Naive B cell (primary cell): Measurements from ENCODE around the gene EDARADD. TPM values are rescaled to one million over a fixed set of nuclear protein-coding genes. Genes with fewer than 3 reads are reported as not detected.

Experiments used
- ATAC-seq, 2 donors: fragments of 150-1000 bp; cut with Tn5 transposase; 2 replicates each; pipeline ENCODE4 v1.10.0; 2021; ENCODE audit warnings: low read depth in 2 of 2, mild to moderate bottlenecking in 2 of 2, moderate library complexity in 2 of 2
- DNase-seq: peaks from one replicate; pipeline ENCODE4 v3.0.0; 2022
- H3K27ac Mint-ChIP-seq, 6 donors: one replicate each; pipeline ENCODE4 v1.8.0; 2020 to 2022; ENCODE audit warnings: mild to moderate bottlenecking in 6 of 6, mixed read lengths in 6 of 6, moderate library complexity in 5 of 6, inconsistent platforms in 2 of 6
- H3K27me3 Mint-ChIP-seq, 3 donors: one replicate each; pipeline ENCODE4 v1.8.0; 2021 to 2022; ENCODE audit warnings: mixed read lengths in 3 of 3, mild to moderate bottlenecking in 1 of 3
- H3K36me3 Mint-ChIP-seq, 2 donors: one replicate each; pipeline ENCODE4 v1.8.0; 2020 to 2022; ENCODE audit warnings: mixed read lengths in 2 of 2, inconsistent platforms in 1 of 2, mild to moderate bottlenecking in 1 of 2
- H3K4me1 Mint-ChIP-seq, 3 donors: one replicate each; pipeline ENCODE4 v1.8.0; 2020 to 2022; ENCODE audit warnings: mixed read lengths in 3 of 3, inconsistent platforms in 1 of 3, mild to moderate bottlenecking in 1 of 3, moderate library complexity in 1 of 3
- H3K4me3 Mint-ChIP-seq, 8 donors: one replicate each; pipeline ENCODE4 v1.8.0; 2020 to 2022; ENCODE audit warnings: mild to moderate bottlenecking in 8 of 8, mixed read lengths in 8 of 8, moderate library complexity in 8 of 8, inconsistent platforms in 2 of 8
- H3K9me3 Mint-ChIP-seq, 7 donors: one replicate each; pipeline ENCODE4 v1.8.0; 2020 to 2022; ENCODE audit warnings: mixed read lengths in 7 of 7, mild to moderate bottlenecking in 5 of 7, inconsistent platforms in 2 of 7, moderate library complexity in 1 of 7
- polyA plus RNA-seq, 6 donors: library from polyadenylated mRNA; unstranded; fragments of 300-500 nt; fragmentation: Illumina TruSeq; gene quantifications; one replicate each; pipeline ENCODE4 v1.2.3, GENCODE V29; 2021; ENCODE audit warnings: low read depth in 6 of 6

The EDARADD gene
- polyA plus RNA-seq, 6 donors from 2014 or later = not detected

DNA sequence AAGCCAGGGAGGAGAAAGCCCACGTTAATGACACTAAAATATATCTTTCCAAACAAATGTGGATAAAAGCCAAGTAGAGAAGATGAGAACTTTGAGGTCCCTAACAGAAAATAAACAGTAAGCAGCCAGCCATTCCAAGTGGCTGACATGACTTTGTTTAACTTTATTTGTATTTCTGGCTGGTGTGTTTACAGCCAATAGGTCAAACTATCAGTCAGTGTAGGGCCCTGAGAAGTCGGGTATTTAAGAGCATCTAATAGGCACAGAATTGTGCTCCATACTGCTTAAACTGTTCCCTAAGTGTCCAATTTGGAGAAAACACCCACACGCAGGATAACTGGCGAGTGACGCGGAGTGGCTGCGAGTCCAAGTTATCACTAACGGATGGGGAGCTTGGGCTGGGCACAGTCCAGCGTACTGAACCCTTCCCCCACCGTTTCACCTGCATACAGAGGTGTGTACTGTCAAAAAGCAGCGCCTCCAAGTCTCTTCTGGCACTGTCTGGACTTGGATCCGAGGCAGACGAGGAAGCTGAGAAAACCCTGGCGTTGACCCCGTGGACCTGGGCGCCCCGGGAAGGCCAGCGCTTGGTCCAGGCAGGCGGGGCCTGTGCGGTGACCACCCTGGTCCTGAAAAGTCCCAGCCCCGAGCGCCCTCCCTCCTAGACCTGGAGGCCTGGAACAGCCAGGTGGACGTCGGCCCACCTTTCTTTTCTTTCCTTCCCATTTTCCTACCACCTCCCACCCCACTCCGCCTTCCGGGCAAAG, 129.0 kb downstream of the EDARADD start:
- peaks cover 6 to 21% (median 9%) of the 10 kb centered on the region in 3 donors for H3K4me1 Mint-ChIP-seq
- peak overlapping the region; percentile 92 to 99 (median 96) for H3K4me3 Mint-ChIP-seq
- H3K27me3 Mint-ChIP-seq = no peaks in the 10 kb centered on the region
- peak; percentile 7 for DNase-seq
- no peak for ATAC-seq
- peak overlapping the region; percentile 90 to 99 (median 97) for H3K27ac Mint-ChIP-seq
- H3K9me3 Mint-ChIP-seq = peaks cover 0 to 3% (median 0%) of the 10 kb centered on the region in 7 donors
- H3K36me3 Mint-ChIP-seq = peaks cover 14 to 16% of the 10 kb centered on the region in 2 donors

DNA sequence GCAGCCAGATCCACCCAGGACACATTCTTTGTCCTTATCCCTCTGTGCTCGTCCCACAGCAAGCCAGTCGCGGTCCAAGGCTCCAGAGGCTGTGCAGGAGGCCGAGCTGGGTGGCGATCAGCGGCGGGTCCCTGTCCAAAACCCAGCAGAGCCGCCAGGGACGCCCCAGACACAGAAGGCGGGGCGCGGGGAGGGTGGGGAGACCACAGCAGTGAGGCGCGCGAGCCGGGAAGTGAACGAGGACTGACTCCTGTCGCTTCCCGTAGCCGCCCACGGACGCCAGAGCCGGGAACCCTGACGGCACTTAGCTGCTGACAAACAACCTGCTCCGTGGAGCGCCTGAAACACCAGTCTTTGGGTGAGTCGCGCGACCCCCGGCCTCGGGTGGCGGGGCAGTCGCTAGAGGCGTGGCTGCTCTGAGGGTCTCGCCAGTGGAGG, 129.6 kb downstream of the EDARADD start, which contains the start of gene LGALS8:
Gene LGALS8, plus strand, starts transcription at position 279 of the 438 bp plus-strand sequence. CDS start 2,089 bp downstream, outside the sequence.
- peaks cover 14 to 16% of the 10 kb centered on the region in 2 donors for H3K36me3 Mint-ChIP-seq
- no peaks in the 10 kb centered on the region for H3K27me3 Mint-ChIP-seq
- DNase-seq (peak; percentile 73), ATAC-seq (peak; percentile 57)
- H3K4me3 Mint-ChIP-seq = peak within 1 kb of the TSS; percentile 92 to 99 (median 96)
- H3K9me3 Mint-ChIP-seq = peaks cover 0 to 3% (median 0%) of the 10 kb centered on the region in 7 donors
- peaks cover 6 to 21% (median 9%) of the 10 kb centered on the region in 3 donors for H3K4me1 Mint-ChIP-seq
- H3K27ac Mint-ChIP-seq = peak within 1 kb of the TSS; percentile 96 to 99 (median 98)

DNA sequence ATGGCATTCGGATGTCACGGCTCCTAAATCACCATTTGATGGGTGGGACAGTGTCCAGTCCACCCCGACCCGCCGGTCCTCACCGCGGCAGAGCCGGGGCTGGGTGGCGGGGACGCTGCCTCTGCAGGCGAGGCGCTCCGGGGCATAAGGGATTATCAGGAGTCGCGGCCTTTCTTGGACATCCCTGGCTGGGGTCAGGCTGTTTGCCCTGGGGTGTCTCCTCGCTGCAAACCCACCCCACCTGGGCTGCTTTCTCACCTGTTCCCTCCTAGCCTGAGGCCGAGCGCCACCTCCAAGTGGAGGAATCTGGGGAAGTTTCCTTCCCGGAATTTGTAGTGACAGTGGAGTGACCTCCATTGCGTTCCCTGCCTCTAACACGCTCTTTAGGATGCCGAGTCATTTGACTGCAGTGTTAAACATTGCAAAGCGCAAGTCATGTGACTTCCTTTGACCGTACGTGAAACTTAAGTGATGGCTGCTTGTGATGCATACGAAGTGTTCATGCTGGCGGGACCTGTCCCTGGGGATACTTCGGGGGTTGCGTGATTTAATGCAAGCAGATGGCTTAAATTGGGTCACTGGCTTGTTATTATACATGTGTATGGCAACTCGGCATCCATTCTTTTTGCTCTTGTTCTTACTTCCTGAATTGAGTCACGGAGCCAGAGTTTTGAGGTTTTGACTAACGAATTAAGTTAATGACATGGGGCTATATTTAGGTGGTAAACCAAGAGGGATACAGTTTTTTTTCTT, 130.2 kb downstream of the EDARADD start:
- H3K4me1 Mint-ChIP-seq = peaks cover 6 to 21% (median 13%) of the 10 kb centered on the region in 3 donors
- H3K36me3 Mint-ChIP-seq = peaks cover 14 to 16% of the 10 kb centered on the region in 2 donors
- peak; percentile 84 for DNase-seq
- peak overlapping the region; percentile 92 to 99 (median 96) for H3K4me3 Mint-ChIP-seq
- peak overlapping the region; percentile 96 to 99 (median 98) for H3K27ac Mint-ChIP-seq
- no peaks in the 10 kb centered on the region for H3K27me3 Mint-ChIP-seq
- ATAC-seq = peak; percentile 80 to 82
- H3K9me3 Mint-ChIP-seq = peaks cover 0 to 3% (median 0%) of the 10 kb centered on the region in 7 donors

DNA sequence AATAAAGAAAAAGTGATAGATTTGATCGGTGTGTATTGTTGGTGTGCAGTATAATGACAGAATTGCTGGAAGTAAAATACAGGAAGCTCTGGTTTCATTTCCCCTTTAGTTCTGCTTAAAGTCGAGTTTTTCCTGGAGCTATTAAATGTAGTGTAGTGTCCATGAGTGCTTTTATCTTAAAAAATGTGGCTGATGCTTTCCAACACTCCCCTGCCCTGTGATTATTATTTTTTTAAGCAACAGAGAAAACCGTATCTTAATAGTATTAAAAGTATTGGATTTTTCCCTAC, 130.8 kb downstream of the EDARADD start:
- Mint-ChIP-seq H3K9me3 (peaks cover 0 to 3% (median 0%) of the 10 kb centered on the region in 7 donors), H3K27ac (peak overlapping the region; percentile 96 to 99 (median 98)), H3K4me3 (peak overlapping the region; percentile 92 to 99 (median 96)), H3K27me3 (no peaks in the 10 kb centered on the region), H3K4me1 (peaks cover 6 to 21% (median 13%) of the 10 kb centered on the region in 3 donors), H3K36me3 (peaks cover 14 to 16% of the 10 kb centered on the region in 2 donors)
- DNase-seq = no peak
- peak; percentile 44 to 53 for ATAC-seq

DNA sequence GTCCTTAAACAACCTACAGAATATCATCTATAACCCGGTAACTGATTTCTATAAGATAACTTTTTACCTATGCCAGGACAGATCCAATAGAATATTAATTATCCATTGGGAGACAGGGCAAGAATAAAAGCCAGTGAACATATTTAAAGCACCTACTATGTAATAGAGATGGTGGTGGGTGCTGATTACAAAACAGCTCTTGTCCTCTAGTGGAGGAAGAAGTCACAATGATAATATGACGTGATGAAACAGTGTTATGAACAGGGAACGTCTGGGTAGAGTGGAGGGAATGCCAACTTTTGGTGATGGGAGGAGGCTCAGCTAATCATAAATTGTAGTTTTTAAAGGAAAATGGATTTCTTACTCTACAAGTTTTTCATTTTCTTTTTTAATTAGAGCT, 132.0 kb downstream of the EDARADD start:
- Mint-ChIP-seq H3K27me3 (no peaks in the 10 kb centered on the region), H3K36me3 (peaks cover 14 to 16% of the 10 kb centered on the region in 2 donors), H3K27ac (peak overlapping the region in 2 of 6 donors; percentile 53 to 57), H3K4me1 (peaks cover 16 to 32% (median 22%) of the 10 kb centered on the region in 3 donors), H3K4me3 (peak overlapping the region in 2 of 8 donors; percentile 2 to 42), H3K9me3 (peaks cover 0 to 2% (median 0%) of the 10 kb centered on the region in 7 donors)
- DNase-seq (no peak), ATAC-seq (no peak)

DNA sequence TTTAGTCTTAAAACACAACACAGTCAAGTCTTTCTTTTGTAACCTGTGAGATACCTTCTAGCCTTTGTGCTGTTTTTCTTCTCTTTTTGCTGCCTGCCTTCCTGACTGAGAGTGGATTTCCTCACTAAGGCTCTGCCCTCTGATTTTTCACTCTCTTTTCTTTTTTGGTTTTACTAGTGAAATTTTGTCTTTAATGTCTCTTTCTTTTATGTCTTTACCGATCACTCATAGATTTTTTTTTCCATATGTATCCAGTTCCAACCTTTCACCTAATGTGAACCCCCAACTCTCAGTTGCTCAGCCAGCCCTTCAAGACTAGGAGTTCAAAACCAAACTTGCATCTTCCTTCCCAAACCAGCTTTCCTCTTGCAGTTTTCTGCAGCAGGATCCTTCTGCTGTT, 136.2 kb downstream of the EDARADD start:
- Mint-ChIP-seq H3K9me3 (no peaks in the 10 kb centered on the region), H3K4me3 (no peak overlapping the region), H3K4me1 (peaks cover 24 to 33% (median 29%) of the 10 kb centered on the region in 3 donors), H3K27ac (peak overlapping the region in 4 of 6 donors; percentile 19 to 37 (median 28)), H3K27me3 (no peaks in the 10 kb centered on the region), H3K36me3 (peaks cover 14 to 30% of the 10 kb centered on the region in 2 donors)
- no peak for ATAC-seq
- no peak for DNase-seq

DNA sequence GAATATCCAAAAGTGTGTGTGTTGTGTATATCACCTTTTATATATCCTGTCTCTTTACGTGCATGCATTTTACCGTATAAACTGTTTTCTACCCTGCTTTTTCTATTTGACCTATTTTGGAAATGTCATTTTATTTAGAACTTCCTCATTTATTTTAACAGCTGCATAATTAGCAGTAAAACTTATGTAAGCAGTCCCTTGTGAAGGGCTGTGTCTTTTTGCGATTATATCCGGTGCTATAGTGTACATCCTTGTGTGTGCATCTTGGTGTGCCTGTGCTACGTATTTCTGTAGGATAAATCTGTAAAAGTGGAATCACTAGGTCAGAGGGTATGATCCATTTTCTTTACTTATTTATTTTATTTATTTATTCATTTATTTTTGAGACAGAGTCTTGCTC, 136.9 kb downstream of the EDARADD start:
- DNase-seq = peak; percentile 9
- no peak overlapping the region for H3K4me3 Mint-ChIP-seq
- peaks cover 13 to 28% of the 10 kb centered on the region in 2 donors for H3K36me3 Mint-ChIP-seq
- peaks cover 27 to 33% (median 29%) of the 10 kb centered on the region in 3 donors for H3K4me1 Mint-ChIP-seq
- H3K27ac Mint-ChIP-seq = peak overlapping the region in 4 of 6 donors; percentile 1 to 75 (median 26)
- no peaks in the 10 kb centered on the region for H3K27me3 Mint-ChIP-seq
- ATAC-seq = peak; percentile 55 to 77
- no peaks in the 10 kb centered on the region for H3K9me3 Mint-ChIP-seq

DNA sequence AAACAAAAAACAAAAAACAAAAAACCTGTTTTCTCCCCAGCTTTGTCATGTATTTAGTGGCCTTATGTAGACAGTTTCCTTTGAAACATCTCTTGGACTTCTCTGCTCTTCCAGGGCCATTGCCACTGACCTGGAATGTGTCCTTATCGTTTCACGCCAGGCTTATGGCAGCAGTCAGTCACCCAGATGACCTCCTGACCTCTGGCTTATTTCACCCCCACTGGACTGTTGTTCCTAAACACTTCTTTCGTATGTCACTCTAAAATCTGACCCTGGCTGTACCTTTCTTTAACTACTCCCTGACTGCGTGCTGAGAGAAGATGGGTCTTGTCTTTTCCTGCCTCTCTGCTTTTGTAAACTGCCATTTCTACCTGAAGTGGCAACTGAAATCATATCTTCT, 138.8 kb downstream of the EDARADD start:
- DNase-seq (no peak), ATAC-seq (no peak)
- peaks cover 0 to 13% of the 10 kb centered on the region in 2 donors for H3K36me3 Mint-ChIP-seq
- no peak overlapping the region for H3K4me3 Mint-ChIP-seq
- H3K27me3 Mint-ChIP-seq = no peaks in the 10 kb centered on the region
- peaks cover 29 to 33% (median 31%) of the 10 kb centered on the region in 3 donors for H3K4me1 Mint-ChIP-seq
- H3K9me3 Mint-ChIP-seq = no peaks in the 10 kb centered on the region
- peak overlapping the region in 1 of 6 donors; percentile 51 for H3K27ac Mint-ChIP-seq

DNA sequence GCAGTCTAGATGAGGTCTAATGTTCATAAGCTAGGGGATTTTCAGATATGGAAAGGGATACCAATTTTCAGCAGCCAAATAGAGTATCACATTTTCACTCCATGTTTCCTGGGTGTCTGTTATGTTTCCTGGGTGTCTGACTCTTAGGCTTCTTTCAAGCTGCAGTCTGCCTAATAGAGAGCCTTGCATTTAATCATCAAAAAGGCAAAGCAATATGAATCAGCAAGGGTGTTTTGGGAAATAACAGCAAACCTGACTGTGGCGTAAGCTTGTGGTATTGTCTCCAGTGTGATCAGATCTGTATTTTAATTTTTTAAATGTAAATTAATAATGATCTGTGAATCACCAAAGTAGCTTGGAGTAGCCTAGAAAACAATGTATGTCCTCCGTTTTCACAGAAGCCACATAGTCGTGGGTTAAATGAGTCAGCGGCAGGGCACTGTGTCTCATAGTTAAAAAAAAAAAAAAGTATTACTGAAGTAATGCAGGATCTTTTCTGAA, 140.1 kb downstream of the EDARADD start:
- Mint-ChIP-seq H3K27me3 (no peaks in the 10 kb centered on the region), H3K9me3 (no peaks in the 10 kb centered on the region), H3K36me3 (peaks cover 6 to 13% of the 10 kb centered on the region in 2 donors), H3K27ac (no peak overlapping the region), H3K4me3 (no peak overlapping the region), H3K4me1 (peaks cover 29 to 31% (median 29%) of the 10 kb centered on the region in 3 donors)
- no peak for DNase-seq
- no peak for ATAC-seq

Other genes with a start within 250 kb of the EDARADD start
- 1 to 10 TPM; 2.6 to 6.3 (median 5.3) TPM for gene ERO1B, start 112.3 kb upstream of the EDARADD start, polyA plus RNA-seq
- 10 to 100 TPM; 17.7 to 39.5 (median 28.7) TPM for gene LGALS8, start 129.7 kb downstream of the EDARADD start, polyA plus RNA-seq
- 10 to 100 TPM in 5 of 6 donors, 1 to 10 TPM in 1; 4.6 to 16.9 (median 11.7) TPM for gene HEATR1, start 210.2 kb downstream of the EDARADD start, polyA plus RNA-seq